GM21737 (cell line): ENCODE measurements around the gene TPO.

ENCODE experiments used
- ATAC-seq: cut with Tn5 transposase; IDR thresholded peaks from one replicate; pipeline ENCODE4 v1.9.1; 2021; ENCODE audit warnings: mild to moderate bottlenecking, moderate library complexity; ENCODE audit not compliant: unreplicated experiment

TPO gene

DNA sequence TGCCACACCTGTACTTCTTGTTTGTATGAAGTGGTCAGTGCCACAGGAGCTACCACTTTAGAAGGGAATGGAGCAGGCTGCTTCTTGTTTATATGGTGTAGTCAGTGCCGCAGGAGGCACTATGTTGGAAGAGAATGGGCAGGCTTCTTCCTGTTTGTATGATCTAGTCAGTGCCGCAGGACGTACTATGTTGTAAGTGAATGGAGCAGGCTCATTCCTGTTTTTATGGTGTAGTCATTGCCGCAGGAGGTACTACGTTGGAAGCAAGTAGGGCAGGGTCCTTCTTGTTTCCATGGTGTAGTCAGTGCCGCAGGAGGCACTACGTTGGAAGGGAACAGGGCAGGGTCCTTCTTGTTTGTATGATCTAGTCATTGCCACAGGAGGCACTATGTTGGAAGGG, 27.3 kb downstream of the TPO start:
- ATAC-seq = no peak

DNA sequence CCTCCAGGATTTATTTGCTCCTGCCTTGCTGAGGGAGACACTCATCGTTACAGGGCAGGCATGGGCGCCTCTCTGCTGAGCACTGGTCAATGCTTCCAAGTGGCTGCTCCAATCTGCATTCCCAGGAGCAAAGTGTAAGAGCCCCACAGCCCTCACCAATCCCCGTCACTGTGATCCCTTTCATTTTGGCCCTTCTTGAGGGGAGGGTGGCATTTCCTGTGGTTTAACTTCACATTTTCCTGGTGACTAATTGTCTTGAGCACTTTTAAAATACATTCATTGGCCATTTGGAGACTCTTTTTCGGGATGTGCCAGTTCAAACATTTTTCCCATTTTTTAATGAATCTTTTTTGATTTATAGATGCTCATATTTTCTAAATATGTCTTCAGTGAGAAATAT, 33.0 kb downstream of the TPO start:
- ATAC-seq = no peak

DNA sequence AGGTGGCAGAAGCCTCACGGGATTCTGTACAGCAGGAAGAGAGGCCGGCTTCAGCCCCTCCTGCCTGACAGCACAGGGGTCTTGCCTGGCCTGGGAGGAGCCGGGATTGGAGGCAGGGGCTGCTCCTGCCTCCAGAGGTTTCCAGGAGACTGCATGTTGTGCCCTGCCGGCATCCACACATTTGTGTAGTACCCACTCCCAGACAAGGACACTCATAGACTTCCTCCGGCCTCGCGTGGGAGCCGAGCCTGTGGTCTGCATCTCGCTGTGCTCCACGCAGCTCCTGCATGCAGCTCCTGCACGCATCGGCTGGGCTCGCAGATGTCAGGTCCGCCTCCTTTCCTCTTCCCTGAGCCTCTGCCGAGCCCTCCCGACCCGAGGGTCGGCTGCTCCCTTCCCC, 34.7 kb downstream of the TPO start:
- ATAC-seq = no peak

DNA sequence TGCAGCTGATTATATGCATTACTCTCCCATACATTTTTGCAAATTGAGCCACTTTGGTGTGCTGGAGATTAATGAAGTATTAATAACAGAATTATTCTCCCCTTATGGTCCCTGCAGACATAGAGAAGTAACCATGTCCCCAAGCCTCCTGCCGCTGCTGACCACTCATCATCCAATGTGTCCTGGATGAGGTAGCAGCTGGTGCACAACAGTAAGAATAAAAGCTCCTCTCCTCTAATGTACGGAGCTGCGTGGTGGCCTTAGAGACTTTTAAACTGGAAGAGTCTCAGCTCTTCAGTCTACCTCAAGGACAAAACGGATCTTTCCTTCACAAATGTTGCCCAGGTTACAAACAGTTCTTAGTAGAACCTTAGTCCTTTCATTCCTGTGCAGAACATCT, 37.7 kb downstream of the TPO start:
- no peak for ATAC-seq

DNA sequence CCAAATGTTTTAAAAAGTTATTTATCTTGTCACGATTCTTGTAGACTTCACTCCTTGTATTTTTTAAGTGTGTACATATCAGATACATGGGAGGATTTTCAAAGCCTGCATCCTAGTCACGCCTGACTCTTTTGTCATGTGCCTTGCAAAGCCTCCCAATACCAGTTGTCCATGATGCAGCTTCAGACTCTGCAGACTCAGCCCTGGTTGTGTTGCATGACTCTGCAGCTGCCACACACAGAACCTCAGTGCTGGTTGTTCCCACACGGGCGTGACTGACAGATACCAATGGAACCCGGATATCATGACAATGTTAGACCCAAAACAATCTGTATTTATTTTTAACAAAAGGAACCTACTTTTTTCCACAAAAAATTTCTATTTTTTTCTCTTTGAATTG, 38.2 kb downstream of the TPO start:
- ATAC-seq = no peak

DNA sequence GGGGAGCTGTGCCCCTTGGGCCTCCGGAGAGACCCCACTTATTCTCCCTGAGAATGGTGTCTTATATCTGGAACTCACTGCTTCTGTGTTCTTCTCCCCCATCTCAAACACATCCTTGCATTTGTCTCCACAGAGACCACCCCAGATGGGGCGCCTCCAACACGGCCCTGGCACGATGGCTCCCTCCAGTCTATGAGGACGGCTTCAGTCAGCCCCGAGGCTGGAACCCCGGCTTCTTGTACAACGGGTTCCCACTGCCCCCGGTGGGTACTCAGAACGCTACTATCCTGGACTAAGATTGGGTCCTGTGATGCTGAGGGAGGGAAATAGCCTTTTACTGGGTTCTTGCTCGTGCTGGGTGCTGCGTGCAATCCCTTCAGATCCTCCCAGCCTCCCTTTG, 40.3 kb downstream of the TPO start:
- ATAC-seq = no peak

DNA sequence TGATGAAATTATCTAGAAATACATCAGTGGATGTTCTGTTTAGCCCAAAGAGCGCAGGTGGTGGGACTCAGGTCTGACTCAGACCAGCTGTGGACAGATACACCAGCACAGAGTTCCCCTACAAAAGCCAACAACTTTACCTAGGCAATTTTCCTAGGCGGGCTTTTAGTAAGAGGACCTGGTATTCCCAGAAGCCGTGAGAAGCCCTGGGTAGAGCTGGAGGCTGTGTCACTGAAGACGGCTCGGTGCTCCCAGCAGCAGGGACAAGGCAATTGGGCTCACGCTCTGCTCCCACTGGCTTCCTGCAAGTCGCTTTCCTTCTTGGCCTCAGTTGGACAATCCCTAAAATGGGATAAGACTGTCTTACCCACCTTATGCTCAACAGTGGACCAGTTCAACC, 41.1 kb downstream of the TPO start:
- ATAC-seq = no peak

DNA sequence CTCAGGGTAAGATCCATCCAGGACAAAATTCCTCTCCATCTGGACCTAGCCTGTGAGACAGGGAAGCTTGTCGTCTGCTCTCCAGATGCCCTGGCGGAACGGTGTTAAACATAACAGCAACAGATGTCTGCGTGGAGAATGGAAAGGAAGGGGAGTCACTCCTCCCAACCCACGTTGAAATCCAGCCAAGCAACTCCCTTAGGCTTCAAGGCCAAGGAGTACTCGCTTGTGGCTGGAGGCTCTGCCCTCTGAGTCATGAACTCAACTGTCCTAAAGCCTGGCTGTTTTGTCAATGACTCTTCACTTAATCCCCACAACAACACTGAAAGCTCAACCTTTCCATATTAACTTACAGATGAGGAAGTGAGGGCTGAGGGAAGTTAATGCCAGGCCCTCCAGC, 42.2 kb downstream of the TPO start:
- ATAC-seq = no peak

DNA sequence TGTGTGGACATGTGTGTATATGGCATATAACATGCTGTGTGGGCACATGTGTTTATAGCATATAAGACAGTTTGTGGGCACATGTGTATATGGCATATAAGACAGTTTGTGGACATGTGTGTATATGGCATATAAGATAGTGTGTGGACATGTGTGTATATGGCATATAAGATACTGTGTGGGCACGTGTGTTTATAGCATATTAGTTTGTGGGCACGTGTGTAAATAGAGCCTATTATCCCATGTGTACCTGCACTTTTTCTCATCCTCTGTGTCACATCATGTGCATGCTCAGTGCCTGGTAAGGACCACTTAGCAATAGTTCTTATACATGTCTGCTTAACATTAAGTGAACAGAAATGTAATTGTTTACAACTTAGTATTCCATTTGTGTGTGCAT, 45.2 kb downstream of the TPO start:
- no peak for ATAC-seq

DNA sequence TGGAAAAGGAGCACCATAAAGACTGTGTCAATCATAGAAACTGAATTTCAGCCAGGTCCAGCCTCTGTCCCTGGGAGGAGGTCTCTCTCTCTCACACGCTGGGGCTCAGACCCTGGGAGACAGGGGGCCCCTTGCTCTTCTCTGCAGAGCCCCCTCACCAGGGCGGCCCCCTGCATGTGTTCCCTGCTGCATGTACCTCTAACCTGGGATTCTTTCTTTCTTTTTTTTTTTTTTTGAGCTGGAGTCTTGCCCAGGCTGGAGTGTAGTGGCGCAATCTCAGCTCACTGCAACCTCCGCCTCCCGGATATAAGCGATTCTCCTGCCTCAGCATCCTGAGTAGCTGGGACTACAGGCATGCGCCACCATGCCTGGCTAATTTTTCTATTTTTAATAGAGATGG, 46.5 kb downstream of the TPO start:
- ATAC-seq = no peak

DNA sequence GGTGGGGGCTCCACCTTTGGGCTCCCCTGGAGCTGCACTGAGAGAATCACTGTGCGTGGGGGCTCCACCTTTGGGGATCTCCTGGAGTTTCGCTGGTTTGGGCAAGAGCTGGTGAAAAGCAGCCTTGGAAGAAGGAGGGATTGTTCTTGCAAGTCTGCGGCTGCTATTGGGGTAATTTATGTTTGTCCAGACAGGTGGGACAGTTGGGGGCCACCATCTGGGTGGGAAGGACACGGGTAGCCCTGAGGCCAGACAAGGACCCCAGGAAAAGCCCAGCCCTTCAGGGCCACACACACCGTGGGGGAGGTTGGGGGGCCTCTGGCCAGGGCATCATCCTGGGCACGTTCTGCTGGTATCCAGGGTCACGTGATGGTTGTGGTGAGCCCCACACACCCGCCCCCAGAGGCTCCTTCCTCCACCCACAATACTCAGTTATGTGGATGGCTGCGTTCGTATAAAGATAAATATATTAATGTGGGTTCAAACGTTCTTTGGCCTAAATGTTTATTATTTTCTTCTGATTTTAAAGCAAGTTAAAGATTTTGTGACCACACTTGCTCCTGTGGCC, 47.7 kb downstream of the TPO start:
- ATAC-seq = no peak

DNA sequence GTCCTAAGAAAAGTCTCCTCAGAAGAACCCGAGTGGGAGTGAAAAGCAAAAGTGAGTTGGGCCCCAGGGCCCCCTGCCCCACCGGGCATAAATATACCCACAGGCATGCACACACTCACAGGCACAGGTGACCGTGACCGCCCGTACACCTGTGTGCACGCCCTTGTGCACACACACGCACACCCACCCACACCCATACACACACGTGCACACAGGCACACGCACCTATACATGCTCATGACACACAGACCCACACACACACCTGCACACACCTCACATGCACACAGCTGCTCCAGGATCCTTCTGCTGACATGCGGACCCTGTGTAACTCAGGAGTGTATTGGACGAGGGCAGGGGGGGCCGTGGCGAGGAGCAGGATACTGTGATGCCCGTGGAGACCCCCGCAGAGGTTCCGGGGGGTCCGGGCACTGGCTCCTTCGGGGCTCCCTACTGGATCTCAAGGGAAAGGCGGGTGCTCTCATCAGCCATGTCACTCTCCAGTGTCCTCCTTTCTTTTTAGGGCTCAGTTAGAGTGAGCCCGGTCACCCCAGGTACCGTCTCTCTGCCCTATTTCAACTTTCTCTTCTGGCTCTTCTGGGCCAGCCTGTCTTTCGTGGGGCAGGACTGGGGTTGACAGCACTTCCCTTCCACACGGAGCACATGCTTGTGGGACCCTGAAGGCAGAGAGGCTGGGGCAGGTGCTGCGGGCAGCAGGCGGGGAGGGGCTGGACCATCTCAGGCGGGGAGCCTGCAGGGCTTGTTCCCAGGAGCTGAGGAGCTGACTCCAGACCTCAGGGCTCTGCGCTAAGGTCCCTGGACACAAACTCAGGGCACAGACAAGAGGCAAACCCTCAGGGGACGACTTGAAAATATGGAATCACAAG, 48.5 kb downstream of the TPO start:
- no peak for ATAC-seq

DNA sequence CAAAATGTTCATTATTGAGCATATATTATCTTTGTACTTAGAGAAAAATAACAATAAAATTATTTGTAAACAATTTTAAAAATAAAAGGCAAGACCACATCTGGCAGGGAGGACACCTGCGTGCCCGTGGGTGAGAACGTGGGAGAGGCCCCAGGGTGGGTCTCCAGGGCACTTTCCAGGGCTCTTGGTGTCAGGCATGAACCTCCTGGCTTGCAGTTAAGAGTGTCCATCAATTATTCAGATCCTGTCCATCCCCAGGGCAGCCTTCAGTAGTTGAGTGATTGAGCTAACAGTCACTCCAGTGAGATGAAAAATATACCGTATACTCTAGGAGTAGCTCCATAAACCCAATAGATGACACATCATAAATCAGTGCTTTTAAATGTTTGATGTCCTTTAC, 49.7 kb downstream of the TPO start:
- ATAC-seq = no peak

DNA sequence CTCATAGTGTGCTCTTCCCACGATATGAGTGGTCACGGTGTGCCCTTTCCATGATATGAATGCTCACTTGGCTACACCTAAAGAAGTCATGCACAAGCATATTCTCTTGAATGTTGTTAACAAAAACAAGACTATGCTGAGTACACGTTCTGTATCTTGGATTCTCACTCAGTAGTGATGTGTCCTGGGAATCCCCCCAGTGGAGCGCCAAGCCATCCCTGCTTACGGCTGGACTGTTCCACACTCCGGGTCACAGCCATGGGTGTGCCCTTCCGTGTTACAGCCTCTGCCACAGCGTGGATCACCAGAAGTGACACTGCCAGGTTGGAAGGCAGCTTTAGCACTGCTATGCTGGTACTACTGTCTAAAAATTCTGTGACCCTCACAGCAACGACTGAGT, 59.1 kb downstream of the TPO start:
- ATAC-seq = no peak

DNA sequence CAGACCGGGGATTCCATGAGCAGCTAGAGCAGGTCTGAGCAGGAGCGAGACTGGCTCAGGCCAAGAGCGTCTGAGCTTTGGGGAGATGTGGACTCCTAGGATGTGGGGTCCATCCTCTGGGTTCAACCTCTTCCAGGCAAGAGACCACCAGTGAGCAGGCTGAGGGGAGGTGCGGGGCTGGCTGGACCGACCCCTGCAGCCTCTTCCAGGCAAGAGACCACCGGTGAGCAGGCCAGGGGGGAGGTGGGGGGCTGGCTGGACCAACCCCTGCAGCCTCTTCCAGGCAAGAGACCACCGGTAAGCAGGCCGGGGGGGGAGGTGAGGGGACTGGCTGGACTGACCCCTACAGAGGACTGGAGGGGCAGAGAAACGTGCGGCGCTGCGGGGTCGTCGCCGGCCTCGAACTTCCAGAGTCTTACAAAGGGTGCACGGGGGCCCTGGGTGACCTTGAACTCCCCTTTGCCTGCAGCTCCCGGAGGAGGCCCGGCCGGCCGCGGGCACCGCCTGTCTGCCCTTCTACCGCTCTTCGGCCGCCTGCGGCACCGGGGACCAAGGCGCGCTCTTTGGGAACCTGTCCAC, 63.4 kb downstream of the TPO start:
- ATAC-seq = no peak

DNA sequence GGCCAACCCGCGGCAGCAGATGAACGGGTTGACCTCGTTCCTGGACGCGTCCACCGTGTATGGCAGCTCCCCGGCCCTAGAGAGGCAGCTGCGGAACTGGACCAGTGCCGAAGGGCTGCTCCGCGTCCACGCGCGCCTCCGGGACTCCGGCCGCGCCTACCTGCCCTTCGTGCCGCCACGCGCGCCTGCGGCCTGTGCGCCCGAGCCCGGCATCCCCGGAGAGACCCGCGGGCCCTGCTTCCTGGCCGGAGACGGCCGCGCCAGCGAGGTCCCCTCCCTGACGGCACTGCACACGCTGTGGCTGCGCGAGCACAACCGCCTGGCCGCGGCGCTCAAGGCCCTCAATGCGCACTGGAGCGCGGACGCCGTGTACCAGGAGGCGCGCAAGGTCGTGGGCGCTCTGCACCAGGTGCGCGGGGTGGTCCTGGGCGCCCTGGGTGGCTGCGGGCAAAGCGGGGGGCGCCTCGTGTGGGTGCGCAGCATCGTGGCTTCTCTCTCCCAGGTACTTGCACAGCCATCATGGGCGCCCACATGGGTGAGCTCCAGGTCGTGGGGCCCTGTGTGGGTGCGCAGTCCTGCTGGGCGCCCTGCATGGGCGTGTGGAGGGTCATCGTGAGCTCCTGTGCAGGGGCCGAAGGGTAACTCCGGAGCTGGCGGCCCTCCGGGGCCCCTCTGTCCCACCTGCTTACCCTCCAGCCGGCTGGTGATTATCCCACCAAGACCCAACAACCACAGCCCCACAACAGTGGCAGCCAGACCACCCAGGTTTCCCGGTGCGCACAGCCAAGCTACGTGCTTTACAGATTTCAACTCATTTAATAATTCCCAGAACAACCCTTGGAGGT, 64.2 kb downstream of the TPO start:
- no peak for ATAC-seq

DNA sequence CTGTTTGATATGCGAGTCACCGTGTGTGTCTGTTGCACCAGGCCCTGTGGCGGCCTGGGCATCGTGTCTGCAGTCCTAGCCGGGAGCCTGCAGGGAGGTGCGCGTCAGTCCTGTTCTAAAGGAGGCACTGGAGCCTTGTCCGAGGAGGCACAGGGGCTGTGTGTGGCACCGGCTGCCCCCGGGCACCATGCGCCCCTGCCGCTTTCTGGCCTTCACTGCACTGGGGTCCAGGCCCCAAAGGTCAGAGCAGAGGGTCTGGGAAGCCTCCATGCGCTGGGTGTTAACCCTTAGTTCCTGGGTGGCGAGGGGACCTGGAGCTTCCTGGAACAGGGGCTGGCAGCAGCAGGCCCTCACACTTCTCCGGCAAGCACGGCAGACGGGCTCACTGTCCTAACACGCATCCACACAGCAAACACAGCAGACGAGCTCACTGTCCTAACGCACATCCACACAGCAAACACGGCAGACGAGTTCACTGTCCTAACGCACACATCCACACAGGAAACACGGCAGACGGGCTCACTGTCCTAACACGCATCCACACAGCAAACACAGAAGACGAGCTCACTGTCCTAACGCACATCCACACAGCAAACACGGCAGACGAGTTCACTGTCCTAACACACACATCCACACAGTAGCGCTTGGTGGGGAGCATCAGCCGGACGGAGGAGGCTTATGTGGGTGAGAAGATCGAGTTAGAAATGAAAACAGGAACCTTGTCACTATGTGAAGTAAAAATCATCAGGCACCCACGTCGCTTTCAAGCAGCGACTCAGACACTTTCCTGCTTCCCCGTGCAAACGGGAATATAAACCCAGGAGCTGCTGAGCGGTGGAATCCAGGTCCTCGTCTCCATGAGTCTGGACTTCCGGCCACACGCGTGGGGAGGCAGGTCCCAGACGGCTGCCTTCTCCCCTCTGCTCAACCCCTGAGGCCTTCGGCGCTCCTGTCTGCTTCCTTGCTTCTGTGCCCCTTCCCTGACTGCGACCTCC, 65.3 kb downstream of the TPO start:
- no peak for ATAC-seq

DNA sequence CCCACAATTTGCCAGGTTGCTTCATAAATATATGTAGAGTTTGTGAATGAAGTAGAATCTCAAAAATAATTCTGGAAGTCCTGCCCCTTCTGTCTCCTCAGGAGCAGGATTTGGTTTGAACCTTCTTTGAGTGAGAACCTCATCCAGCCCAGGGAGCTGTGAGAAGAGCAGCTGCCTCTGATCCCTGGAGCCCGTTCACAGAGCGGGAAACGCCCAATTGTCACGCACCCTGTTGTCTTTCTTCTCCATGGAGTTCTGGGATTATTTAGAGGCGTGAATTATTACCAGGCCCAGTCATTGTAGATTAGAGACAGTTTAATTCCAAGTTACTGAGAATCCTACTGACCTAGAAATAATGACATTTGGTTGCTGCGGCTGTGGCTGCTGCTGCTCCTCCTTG, 66.1 kb downstream of the TPO start:
- no peak for ATAC-seq

DNA sequence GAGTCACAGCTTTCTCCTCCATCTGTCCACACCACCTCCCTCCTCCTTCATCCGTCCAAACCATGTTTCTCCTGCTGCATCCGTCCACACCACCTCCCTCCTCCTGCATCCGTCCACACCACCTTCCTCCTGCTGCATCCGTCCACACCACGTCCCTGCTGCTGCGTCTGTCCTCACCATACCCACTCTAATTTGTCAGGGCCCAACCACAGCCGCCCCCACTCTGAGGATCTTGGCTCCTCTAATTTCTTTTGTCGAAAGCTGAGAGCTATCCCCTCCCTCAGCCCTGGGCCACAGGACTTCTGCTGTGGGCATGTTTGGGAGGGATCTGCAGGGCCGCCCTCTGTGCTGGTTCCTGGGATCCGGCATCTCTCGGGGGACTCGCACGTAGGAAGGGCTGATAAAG, 67.4 kb downstream of the TPO start:
- ATAC-seq = no peak
